Measurements from ENCODE around the gene ABCD1.

DNA sequence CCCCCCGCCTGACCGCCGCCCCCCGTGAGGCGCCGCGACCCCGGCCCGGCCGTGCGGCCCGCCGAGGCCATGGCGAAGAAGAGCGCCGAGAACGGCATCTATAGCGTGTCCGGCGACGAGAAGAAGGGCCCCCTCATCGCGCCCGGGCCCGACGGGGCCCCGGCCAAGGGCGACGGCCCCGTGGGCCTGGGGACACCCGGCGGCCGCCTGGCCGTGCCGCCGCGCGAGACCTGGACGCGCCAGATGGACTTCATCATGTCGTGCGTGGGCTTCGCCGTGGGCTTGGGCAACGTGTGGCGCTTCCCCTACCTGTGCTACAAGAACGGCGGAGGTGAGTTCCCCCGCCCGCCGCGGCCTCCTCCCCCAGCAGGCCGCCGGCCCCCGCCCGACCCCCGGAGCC lies 36.1 kb upstream of the ABCD1 start:
- TF ChIP-seq POLR2AphosphoS5 (IDR thresholded peaks at IDR 0.05; ENCODE audit: low read depth, low read length) (no peak), POLR2A (IDR thresholded peaks at IDR 0.05; ENCODE audit: low read depth, low read length) (no peak), TAF1 (IDR thresholded peaks at IDR 0.05; ENCODE audit: borderline replicate concordance, low read depth, low read length) (no peak)
